ENCODE data around the gene PAF1. TPM values are rescaled to one million over a fixed set of nuclear protein-coding genes. Genes with fewer than 3 reads are reported as not detected.
"Not testable (repeated sequence)": the region's sequence is repeated elsewhere in the genome, so short reads cannot be mapped to it uniquely, and the experiment has no call there.

Gene PAF1
- total RNA-seq, 4 donors from 2014 or later: 32.8 to 48.0 (median 44.0) TPM

- peaks cover 0 to 6% (median 0%) of the 10 kb centered on the region in 3 donors for H3K4me1 ChIP-seq
- peaks cover 0 to 99% of the 10 kb centered on the region in 2 donors for H3K36me3 ChIP-seq
- WGBS, 2 donors (ENCODE audit: low coverage in 1 of 2): 100% methylated on average over 1 of the region's 17 CpGs; no CpG with 5 or more reads in 1 of the 2 donors
Observed at GRCh38 chr19:39380521-39381502, 10.1 kb downstream of the PAF1 start.

GRCh38 chr19:39379865-39380396 is 11.0 kb downstream of the PAF1 start:
- H3K4me1 ChIP-seq: peaks cover 0 to 6% (median 0%) of the 10 kb centered on the region in 3 donors
- peak; percentile 17 for ATAC-seq
- H3K9me3 ChIP-seq: no peaks in the 10 kb centered on the region
- TF ChIP-seq EP300 (IDR thresholded peaks at IDR 0.05) (no peak), POLR2AphosphoS5 (IDR thresholded peaks at IDR 0.05) (no peak), POLR2A (IDR thresholded peaks at IDR 0.05) (no peak)
- TF ChIP-seq, protein P1, sequence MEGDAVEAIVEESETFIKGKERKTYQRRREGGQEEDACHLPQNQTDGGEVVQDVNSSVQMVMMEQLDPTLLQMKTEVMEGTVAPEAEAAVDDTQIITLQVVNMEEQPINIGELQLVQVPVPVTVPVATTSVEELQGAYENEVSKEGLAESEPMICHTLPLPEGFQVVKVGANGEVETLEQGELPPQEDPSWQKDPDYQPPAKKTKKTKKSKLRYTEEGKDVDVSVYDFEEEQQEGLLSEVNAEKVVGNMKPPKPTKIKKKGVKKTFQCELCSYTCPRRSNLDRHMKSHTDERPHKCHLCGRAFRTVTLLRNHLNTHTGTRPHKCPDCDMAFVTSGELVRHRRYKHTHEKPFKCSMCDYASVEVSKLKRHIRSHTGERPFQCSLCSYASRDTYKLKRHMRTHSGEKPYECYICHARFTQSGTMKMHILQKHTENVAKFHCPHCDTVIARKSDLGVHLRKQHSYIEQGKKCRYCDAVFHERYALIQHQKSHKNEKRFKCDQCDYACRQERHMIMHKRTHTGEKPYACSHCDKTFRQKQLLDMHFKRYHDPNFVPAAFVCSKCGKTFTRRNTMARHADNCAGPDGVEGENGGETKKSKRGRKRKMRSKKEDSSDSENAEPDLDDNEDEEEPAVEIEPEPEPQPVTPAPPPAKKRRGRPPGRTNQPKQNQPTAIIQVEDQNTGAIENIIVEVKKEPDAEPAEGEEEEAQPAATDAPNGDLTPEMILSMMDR (IDR thresholded peaks at IDR 0.05): no peak
- peaks cover 0 to 96% of the 10 kb centered on the region in 2 donors for H3K36me3 ChIP-seq
- WGBS, 2 donors (ENCODE audit: low coverage in 1 of 2): 49 to 63% methylated on average over 3 to 7 of the region's 14 CpGs
- no peaks in the 10 kb centered on the region for H3K27me3 ChIP-seq
- no peak overlapping the region for H3K4me3 ChIP-seq
- H3K27ac ChIP-seq: peak overlapping the region in 3 of 4 donors; percentile 51 to 59 (median 54)

More at GRCh38 chr19:39380521-39381502, 10.1 kb downstream of the PAF1 start:
- Histone ChIP-seq H3K27me3 (no peaks in the 10 kb centered on the region), H3K9me3 (no peaks in the 10 kb centered on the region), H3K4me3 (no peak overlapping the region), H3K27ac (peak overlapping the region in 3 of 4 donors; percentile 51 to 59 (median 54))
- peak; percentile 5 for ATAC-seq
- TF ChIP-seq, protein P1 (IDR thresholded peaks at IDR 0.05): no peak
- TF ChIP-seq POLR2A (IDR thresholded peaks at IDR 0.05) (no peak), POLR2AphosphoS5 (IDR thresholded peaks at IDR 0.05) (no peak), EP300 (IDR thresholded peaks at IDR 0.05) (no peak)

DNA sequence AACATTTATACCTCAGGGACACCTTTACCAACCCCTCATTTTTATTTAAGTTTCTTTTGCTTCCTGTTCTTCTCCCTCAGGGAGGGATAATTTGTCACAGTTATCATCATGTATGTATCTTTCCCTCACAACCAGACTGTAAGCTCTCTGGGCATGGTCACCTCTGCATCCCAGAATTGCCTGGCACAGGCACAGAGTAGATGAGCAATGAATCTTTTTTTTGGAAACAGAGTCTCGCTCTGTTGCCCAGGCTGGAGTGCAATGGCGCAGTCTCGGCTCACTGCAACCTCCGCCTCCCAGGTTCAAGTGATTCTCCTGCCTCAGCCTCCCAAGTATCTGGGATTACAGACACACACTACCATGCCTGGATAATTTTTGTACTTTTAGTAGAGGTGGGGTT is 11.5 kb downstream of the PAF1 start:
- Histone ChIP-seq H3K36me3 (peaks cover 0 to 92% of the 10 kb centered on the region in 2 donors), H3K27ac (peak overlapping the region in 3 of 4 donors; percentile 51 to 59 (median 54))
- H3K9me3 ChIP-seq, H3K4me1 ChIP-seq, H3K4me3 ChIP-seq, H3K27me3 ChIP-seq, ATAC-seq: not testable (repeated sequence)
- 60% methylated on average over 2 of the region's 4 CpGs; no CpG with 5 or more reads in 1 of the 2 donors for WGBS, 2 donors (ENCODE audit: low coverage in 1 of 2)

- no peaks in the 10 kb centered on the region for H3K27me3 ChIP-seq
- H3K4me1 ChIP-seq: peaks cover 8 to 27% (median 15%) of the 10 kb centered on the region in 3 donors
- H3K27ac ChIP-seq: peak overlapping the region in 2 of 4 donors; percentile 10
- no peak overlapping the region for H3K4me3 ChIP-seq
- H3K9me3 ChIP-seq: no peaks in the 10 kb centered on the region
- TF ChIP-seq POLR2A (IDR thresholded peaks at IDR 0.05): no peak
- TF ChIP-seq EP300 (IDR thresholded peaks at IDR 0.05): no peak
- TF ChIP-seq, protein P1 (IDR thresholded peaks at IDR 0.05): no peak
- no peak for TF ChIP-seq POLR2AphosphoS5 (IDR thresholded peaks at IDR 0.05)
- 87% methylated on average over 10 of the region's 18 CpGs; no CpG with 5 or more reads in 1 of the 2 donors for WGBS, 2 donors (ENCODE audit: low coverage in 1 of 2)
- no peak for ATAC-seq
- peaks cover 0 to 75% of the 10 kb centered on the region in 2 donors for H3K36me3 ChIP-seq
Observed at GRCh38 chr19:39377373-39378362, 13.2 kb downstream of the PAF1 start.

Data from gastroesophageal sphincter (tissue), 4 donors.